ENCODE data around the gene L2HGDH. TPM values are rescaled to one million over a fixed set of nuclear protein-coding genes. Genes with fewer than 3 reads are reported as not detected.
"Not testable (repeated sequence)": the region's sequence is repeated elsewhere in the genome, so short reads cannot be mapped to it uniquely, and the experiment has no call there.

L2HGDH gene
- total RNA-seq, 4 donors from 2014 or later = 0.80 to 73.3 (median 8.3) TPM

GRCh38 chr14:50357753-50358395 lies 45.8 kb upstream of the L2HGDH start:
- peaks cover 0 to 10% (median 0%) of the 10 kb centered on the region in 4 donors for H3K36me3 ChIP-seq
- 85 to 97% methylated on average over 4 of the region's 4 CpGs for WGBS, 2 donors (ENCODE audit: low coverage in 1 of 2)
- TF ChIP-seq EP300 (IDR thresholded peaks at IDR 0.05; ENCODE audit: low read depth) (no peak), POLR2A (IDR thresholded peaks at IDR 0.05) (no peak), POLR2AphosphoS5 (IDR thresholded peaks at IDR 0.05) (no peak)
- TF ChIP-seq, protein P1, sequence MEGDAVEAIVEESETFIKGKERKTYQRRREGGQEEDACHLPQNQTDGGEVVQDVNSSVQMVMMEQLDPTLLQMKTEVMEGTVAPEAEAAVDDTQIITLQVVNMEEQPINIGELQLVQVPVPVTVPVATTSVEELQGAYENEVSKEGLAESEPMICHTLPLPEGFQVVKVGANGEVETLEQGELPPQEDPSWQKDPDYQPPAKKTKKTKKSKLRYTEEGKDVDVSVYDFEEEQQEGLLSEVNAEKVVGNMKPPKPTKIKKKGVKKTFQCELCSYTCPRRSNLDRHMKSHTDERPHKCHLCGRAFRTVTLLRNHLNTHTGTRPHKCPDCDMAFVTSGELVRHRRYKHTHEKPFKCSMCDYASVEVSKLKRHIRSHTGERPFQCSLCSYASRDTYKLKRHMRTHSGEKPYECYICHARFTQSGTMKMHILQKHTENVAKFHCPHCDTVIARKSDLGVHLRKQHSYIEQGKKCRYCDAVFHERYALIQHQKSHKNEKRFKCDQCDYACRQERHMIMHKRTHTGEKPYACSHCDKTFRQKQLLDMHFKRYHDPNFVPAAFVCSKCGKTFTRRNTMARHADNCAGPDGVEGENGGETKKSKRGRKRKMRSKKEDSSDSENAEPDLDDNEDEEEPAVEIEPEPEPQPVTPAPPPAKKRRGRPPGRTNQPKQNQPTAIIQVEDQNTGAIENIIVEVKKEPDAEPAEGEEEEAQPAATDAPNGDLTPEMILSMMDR (IDR thresholded peaks at IDR 0.05) = no peak
- H3K27ac ChIP-seq = no peak overlapping the region
- no peaks in the 10 kb centered on the region for H3K27me3 ChIP-seq
- no peak overlapping the region for H3K4me3 ChIP-seq
- no peaks in the 10 kb centered on the region for H3K4me1 ChIP-seq
- intact Hi-C loops (cut with DNase I; ENCODE audit: low total_unique reads) = no loop called here
- H3K9me3 ChIP-seq = no peaks in the 10 kb centered on the region
- in situ Hi-C loops (cut with MboI; ENCODE audit: low pct_ligation_motif_present in 1 of 4, low pct_unique_long_range_greater_than_20kb in 1 of 4, low sequenced_read_pairs in 3 of 4) = no loop called here
- DNase-seq = no peak

DNA sequence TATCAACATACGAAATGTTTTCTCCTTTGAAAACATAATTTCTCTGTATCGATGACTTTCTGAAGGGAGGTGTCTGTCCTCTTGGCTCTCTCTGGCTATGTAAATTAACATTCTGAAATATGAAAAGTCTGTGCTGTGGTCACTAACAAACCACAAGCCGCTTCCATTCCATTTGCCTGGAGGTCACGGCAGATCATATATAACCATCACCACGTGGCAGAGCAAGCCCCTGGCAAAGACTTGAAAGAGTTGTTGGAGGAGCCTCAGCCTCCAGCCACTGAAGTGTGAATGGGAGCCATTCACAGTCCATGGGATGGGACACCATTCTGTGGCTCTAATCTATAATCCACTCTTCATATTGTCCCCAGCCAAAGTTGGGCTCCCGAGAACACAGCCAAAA lies 45.1 kb upstream of the L2HGDH start:
- Histone ChIP-seq H3K9me3 (no peaks in the 10 kb centered on the region), H3K27me3 (no peaks in the 10 kb centered on the region), H3K27ac (no peak overlapping the region), H3K36me3 (peaks cover 0 to 10% (median 0%) of the 10 kb centered on the region in 4 donors), H3K4me3 (no peak overlapping the region), H3K4me1 (no peaks in the 10 kb centered on the region)
- TF ChIP-seq POLR2AphosphoS5 (IDR thresholded peaks at IDR 0.05) (no peak), EP300 (IDR thresholded peaks at IDR 0.05; ENCODE audit: low read depth) (no peak), POLR2A (IDR thresholded peaks at IDR 0.05) (no peak)
- TF ChIP-seq, protein P1 (IDR thresholded peaks at IDR 0.05) = no peak
- DNase-seq = no peak
- 77 to 97% methylated on average over 3 to 6 of the region's 6 CpGs for WGBS, 2 donors (ENCODE audit: low coverage in 1 of 2)
- in situ Hi-C loops (cut with MboI; ENCODE audit: low pct_ligation_motif_present in 1 of 4, low pct_unique_long_range_greater_than_20kb in 1 of 4, low sequenced_read_pairs in 3 of 4) (no loop called here), intact Hi-C loops (cut with DNase I; ENCODE audit: low total_unique reads) (no loop called here)

DNA sequence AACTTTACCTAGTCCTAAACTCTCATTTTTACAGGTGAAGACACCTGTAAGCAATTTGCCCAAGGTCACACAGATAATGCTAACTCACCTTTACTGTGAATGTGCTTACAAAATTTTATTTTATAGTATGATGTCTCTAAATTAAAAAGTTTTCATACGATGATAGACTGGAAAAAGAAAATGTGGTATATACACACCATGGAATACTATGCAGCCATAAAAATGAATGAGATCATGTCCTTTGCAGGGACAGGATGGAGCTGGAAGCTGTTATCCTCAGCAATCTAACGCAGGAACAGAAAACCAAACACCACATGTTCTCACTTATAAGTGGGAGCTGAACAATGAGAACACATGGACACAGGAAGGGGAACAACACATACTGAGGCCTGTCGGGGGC lies 44.3 kb upstream of the L2HGDH start:
- H3K27me3 ChIP-seq; H3K4me1 ChIP-seq; intact Hi-C loops (cut with DNase I; ENCODE audit: low total_unique reads); DNase-seq; H3K4me3 ChIP-seq; H3K9me3 ChIP-seq; H3K27ac ChIP-seq; in situ Hi-C loops (cut with MboI; ENCODE audit: low pct_ligation_motif_present in 1 of 4, low pct_unique_long_range_greater_than_20kb in 1 of 4, low sequenced_read_pairs in 3 of 4): not testable (repeated sequence)
- H3K36me3 ChIP-seq = peaks cover 0 to 10% (median 0%) of the 10 kb centered on the region in 4 donors
- WGBS, 2 donors (ENCODE audit: low coverage in 1 of 2) = 90 to 97% methylated on average over 3 of the region's 3 CpGs

DNA sequence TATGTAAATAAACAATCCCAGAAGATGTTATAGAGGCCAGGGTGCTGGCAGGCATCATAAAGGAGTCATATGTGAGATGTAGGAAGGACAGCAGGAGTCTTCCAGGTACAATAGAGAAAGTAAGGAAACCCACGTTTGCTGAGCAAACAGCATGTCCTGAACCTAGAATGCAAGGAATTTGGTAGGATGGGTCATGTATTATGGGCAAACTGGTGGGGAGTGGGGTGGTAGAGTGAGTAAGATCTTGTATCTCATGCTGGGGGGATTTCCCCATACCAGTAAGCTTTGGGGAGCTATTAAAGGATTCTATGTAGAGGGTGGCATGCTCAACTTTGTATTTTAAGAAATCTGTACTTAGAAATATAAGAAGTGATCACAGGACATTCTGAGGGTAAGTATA lies 43.7 kb upstream of the L2HGDH start:
- 76 to 83% methylated on average over 1 of the region's 1 CpG for WGBS, 2 donors (ENCODE audit: low coverage in 1 of 2)
- intact Hi-C loops (cut with DNase I; ENCODE audit: low total_unique reads) (no loop called here), in situ Hi-C loops (cut with MboI; ENCODE audit: low pct_ligation_motif_present in 1 of 4, low pct_unique_long_range_greater_than_20kb in 1 of 4, low sequenced_read_pairs in 3 of 4) (no loop called here)
- peaks cover 0 to 10% (median 0%) of the 10 kb centered on the region in 4 donors for H3K36me3 ChIP-seq
- TF ChIP-seq EP300 (IDR thresholded peaks at IDR 0.05; ENCODE audit: low read depth) = no peak
- TF ChIP-seq, protein P1 (IDR thresholded peaks at IDR 0.05) = no peak
- no peak for TF ChIP-seq POLR2AphosphoS5 (IDR thresholded peaks at IDR 0.05)
- no peak for TF ChIP-seq POLR2A (IDR thresholded peaks at IDR 0.05)
- H3K27ac ChIP-seq = no peak overlapping the region
- no peaks in the 10 kb centered on the region for H3K9me3 ChIP-seq
- H3K4me1 ChIP-seq = no peaks in the 10 kb centered on the region
- DNase-seq = no peak
- H3K4me3 ChIP-seq = no peak overlapping the region
- no peaks in the 10 kb centered on the region for H3K27me3 ChIP-seq

DNA sequence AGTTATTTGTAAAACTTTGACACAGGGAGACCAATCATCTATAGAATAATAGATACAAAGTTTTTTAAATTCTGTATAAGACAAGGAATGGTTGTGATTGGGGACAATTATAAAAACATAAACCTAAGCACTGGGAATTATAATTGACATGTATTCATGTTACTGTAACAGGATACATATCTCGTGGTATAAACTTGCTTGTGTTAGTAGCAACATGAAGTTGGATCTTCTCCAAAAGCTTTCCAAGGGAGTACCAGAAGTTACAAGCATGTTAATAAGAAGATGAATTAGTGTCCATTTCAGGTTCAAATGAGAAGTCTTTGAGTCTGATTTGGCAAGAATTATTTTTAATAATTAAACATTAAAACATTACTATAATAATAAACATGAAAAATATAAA lies 42.5 kb upstream of the L2HGDH start:
- H3K9me3 ChIP-seq = no peaks in the 10 kb centered on the region
- in situ Hi-C loops (cut with MboI; ENCODE audit: low pct_ligation_motif_present in 1 of 4, low pct_unique_long_range_greater_than_20kb in 1 of 4, low sequenced_read_pairs in 3 of 4) = no loop called here
- TF ChIP-seq EP300 (IDR thresholded peaks at IDR 0.05; ENCODE audit: low read depth) (no peak), POLR2A (IDR thresholded peaks at IDR 0.05) (no peak), POLR2AphosphoS5 (IDR thresholded peaks at IDR 0.05) (no peak)
- TF ChIP-seq, protein P1 (IDR thresholded peaks at IDR 0.05) = no peak
- intact Hi-C loops (cut with DNase I; ENCODE audit: low total_unique reads) = loop anchor here (5.0 kb wide), 1 partner anchor 43 kb away; the partner anchor contains the start of gene CDKL1
- H3K27ac ChIP-seq = no peak overlapping the region
- H3K4me3 ChIP-seq = no peak overlapping the region
- no peak for DNase-seq
- peaks cover 0 to 10% (median 0%) of the 10 kb centered on the region in 4 donors for H3K36me3 ChIP-seq
- H3K4me1 ChIP-seq = no peaks in the 10 kb centered on the region
- H3K27me3 ChIP-seq = no peaks in the 10 kb centered on the region
- 0 to 63% methylated on average over 1 of the region's 1 CpG for WGBS, 2 donors (ENCODE audit: low coverage in 1 of 2)
